Measurements from ENCODE around the gene ZNF831.

The ZNF831 gene

DNA sequence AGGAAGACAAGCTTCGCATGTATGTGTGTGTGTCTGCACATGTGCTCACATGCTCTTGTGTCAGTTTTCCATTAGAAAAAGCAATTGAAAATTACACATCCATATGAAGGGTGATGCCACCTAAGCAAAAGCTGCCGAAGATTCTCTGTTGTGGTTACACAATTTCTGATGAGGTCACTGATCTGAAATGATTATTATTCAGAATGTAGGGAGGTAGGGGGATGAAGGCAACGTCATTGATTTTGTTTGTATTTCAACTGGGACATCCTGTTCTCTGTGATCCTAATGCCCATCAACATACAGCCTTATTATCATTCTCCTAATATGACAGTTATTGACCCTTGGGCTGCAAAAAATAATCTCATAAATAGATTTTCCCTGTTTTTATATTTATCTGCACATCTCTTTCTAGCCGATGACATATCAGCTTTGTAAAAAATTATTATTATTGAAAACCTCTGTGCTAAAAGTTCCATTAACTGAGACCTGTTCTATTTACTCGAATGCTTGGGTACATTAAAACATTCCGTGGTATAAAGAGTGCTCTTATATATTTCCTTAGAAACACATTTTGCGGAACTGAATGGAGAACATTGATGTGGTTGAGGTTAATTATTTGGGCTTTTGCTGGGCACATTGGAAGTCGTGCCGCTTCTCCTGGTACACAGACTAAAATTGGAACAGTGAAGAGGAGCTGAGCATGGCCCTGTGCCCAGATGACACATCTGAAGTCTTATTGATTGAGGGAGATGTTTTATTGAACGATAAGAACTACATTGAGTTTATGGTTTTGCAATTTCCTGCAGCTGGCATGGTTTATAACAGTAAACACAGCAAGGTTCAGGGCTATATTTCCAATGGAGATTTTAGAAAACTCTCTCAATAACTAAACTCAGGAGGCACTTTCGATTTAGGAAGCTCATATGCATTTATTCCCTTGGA lies 51.3 kb downstream of the ZNF831 start:
- DNase-seq (ENCODE audit: low read depth): no peak

DNA sequence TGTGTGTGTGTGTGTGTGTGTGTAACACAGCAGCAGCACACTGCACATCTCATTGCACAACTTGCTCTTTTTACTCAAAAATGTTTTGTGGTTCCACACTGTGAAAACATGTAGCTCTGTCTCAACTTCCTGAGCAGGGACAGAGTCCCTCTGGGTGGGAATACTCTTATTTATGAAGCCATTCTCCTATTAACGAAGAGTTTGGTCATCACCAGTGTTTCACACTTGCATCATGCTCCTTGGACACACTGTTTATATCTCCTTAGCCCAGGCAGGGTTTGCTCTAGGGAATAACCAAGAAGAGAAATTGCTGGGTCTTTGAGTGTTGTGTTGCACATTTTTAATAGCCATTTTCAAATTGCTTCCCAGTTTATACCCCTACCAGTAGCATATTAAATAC lies 53.6 kb downstream of the ZNF831 start:
- no peak for DNase-seq (ENCODE audit: low read depth)

- DNase-seq (ENCODE audit: low read depth): no peak
These were observed 54.2 kb downstream of the ZNF831 start for GRCh38 chr20:59217794-59218280.

- no peak for DNase-seq (ENCODE audit: low read depth)
These were observed 55.6 kb downstream of the ZNF831 start for GRCh38 chr20:59219211-59219610.

DNA sequence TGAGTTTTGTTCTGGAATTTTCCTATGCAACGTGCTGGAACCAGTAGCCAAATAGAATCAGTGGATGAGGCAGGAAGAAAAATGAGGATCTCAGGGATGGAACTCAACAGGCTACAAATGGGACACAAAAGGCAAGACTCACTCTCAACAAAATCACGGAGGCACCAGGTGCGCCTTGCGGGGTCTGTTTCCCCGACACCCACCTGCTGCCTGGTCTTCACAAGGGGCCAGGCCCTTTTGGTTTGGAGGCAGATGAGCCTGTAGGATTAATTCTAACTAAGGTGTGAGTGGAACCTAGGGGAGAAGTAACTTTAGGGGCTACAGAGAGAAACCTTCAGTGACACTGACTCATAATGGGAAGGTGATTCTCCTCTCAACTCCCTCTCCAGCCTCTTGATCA lies 56.5 kb downstream of the ZNF831 start:
- DNase-seq (ENCODE audit: low read depth): no peak

GRCh38 chr20:59221049-59221706 lies 57.6 kb downstream of the ZNF831 start:
- no peak for DNase-seq (ENCODE audit: low read depth)

GRCh38 chr20:59221707-59222252 lies 58.2 kb downstream of the ZNF831 start:
- no peak for DNase-seq (ENCODE audit: low read depth)

GRCh38 chr20:59222253-59223181 lies 58.9 kb downstream of the ZNF831 start:
- DNase-seq (ENCODE audit: low read depth): peak; percentile 24

GRCh38 chr20:59223182-59223601 lies 59.6 kb downstream of the ZNF831 start:
- no peak for DNase-seq (ENCODE audit: low read depth)

DNA sequence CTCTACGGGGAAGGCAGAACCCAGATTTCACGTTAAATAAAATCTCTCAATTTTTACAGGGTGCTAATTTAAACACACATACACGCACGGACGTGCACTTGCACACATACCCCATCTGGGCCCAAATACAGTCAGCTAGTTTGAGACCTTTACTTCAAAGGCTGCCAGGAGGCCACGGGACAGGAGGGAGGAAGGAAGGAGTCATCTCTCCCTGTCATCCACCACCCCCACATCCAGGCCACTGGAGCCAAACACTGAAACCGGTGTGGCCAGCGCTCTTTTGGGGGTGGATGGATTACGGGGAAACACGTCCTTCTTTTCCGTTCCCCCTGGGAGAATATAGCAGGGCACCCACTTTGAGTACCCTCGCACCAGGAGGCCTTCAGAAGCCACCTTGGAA lies 60.1 kb downstream of the ZNF831 start:
- DNase-seq (ENCODE audit: low read depth): no peak

DNA sequence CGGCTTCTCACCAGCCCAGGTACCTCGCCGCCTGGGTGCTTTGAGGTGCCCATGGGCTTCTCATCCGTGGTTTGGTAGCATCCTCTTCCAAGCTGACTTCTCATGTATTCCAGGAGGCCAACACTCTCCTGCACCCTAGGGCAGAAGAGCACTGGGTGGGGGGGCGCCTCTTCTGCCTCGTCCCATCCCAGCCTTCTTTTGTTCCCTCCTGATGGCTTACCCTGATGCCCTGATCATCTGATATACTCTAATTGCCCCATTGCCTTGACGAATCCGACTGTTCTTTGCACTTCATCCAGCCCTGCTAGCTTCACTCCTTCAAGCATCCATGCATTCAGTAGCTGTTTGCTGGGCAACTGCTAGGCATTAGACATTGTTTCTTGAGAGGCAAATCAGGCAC lies 60.6 kb downstream of the ZNF831 start:
- DNase-seq (ENCODE audit: low read depth): no peak

DNA sequence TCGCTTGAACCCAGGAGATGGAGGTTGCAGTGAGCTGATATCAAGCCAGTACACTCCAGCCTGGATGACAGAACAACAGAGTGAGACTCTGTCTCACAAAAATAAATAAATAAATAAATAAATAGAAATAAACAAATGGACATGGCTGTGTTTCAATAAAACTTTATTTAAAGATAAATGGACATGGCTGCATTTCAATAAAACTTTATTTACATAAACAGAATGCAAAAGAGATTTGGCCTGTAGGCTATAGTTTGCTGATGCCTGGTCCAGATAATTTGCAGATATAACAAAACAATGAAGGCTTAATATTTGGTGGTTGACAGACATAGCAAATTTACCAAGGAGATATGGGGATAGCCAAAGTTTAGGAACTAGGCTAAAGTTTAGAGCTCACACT lies 66.8 kb downstream of the ZNF831 start:
- DNase-seq (ENCODE audit: low read depth): no peak

GRCh38 chr20:59231124-59231804 lies 67.6 kb downstream of the ZNF831 start:
- no peak for DNase-seq (ENCODE audit: low read depth)

DNA sequence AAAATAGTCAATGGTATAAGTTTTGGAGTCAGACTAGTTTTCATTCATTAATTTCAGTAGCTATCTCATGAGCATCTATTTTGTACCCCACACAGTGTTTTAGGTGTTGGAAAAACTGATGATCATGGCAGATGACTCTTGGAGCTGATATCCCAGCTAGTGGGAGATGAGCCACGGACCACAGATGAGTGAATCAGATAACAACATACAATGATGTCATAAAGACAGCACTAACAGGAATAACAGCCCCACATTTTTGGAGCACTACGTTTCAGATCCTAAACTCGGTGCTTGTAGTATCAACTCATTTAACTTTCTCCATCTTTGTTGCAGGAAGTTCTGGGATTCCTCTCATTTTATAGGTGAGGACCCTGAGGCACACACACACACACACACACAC lies 69.0 kb downstream of the ZNF831 start:
- DNase-seq (ENCODE audit: low read depth): no peak

- DNase-seq (ENCODE audit: low read depth): no peak
These were observed 71.6 kb downstream of the ZNF831 start for GRCh38 chr20:59235226-59235625.

DNA sequence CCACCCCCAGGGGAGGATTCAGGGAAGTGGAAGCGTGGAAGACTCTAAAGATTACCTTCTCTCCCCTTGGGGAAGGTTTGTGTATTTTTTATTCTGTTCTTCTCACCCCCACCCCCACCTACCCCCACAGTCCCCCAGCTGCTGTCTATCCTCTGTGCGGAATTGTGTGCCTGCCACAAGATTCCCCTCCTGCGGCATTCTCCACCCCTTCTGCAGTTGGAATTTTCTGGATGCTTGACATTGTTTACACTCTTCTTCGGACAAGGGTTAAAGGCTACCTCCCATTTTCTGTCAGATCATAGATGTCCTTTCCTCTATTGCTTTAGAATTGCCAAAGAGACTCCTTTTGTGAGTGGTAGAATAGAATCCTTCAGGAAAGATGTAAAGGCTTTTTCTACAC lies 76.4 kb downstream of the ZNF831 start:
- DNase-seq (ENCODE audit: low read depth): no peak

DNA sequence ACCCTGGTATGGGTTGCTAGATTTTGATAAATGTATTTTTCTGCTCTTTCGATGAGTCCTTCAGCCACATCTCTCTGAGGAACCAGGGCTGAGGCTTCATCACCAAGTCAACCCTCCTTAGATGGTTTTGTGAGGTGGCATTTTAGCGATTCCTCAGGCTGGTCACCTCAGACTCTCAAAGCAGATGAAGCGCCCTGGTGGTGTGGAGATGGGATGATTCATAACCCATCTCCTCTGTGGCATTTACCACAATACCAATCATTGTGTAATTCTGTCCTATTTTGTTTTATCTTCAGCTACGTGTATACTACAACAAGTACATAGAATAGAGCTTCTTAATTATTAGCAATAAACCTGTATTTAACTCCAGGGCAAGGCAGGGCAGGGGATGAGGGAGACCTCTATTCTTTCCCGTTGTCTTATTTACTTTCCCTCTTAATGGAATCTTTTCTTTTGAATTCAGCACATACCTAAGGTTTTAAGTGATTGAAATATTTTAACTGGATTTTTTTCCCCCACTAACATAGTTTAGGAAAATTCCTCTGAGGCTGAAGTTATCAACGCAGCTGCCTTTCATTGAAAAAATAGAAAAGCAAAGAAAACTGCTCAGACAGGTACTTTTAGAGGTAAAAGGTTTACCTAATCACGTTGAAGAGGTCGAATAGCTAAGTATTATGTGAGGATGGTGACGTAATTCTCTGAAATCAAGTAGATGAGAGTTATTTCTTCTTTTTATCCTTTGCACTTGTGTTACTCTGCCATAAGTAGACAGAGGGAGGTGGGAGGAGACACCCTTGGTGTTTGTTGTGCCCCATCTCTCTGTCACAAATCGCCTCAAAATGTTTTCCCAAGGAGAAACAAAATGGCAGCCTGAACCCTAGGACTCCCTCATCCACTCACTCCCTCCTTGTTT lies 79.3 kb downstream of the ZNF831 start:
- DNase-seq (ENCODE audit: low read depth): no peak

- no peak for DNase-seq (ENCODE audit: low read depth)
These were observed 83.2 kb downstream of the ZNF831 start for GRCh38 chr20:59246691-59247400.
